H1 (cell line): ENCODE measurements around the gene FANK1. TPM values are rescaled to one million over a fixed set of nuclear protein-coding genes. Genes with fewer than 3 reads are reported as not detected.
A peak's percentile ranks its signal among the peaks of the same experiment; 100 is the strongest.

Experiments
- CTCF ChIA-PET: fragments of 300-600 bp; sonication (Branson Sonifier 250); formaldehyde crosslinking; loops from one replicate; lab custom pipeline; 2021; ENCODE audit not compliant: partially characterized antibody; lab: Charles Lee
- POLR2A ChIA-PET: fragments of 300-600 bp; sonication (Branson Sonifier 250); formaldehyde crosslinking; loops from one replicate; lab custom pipeline; 2021; ENCODE audit warnings: inconsistent platforms; ENCODE audit not compliant: partially characterized antibody; lab: Charles Lee
- DNase-seq, 2 experiments: peaks; one replicate each; pipeline versions ENCODE4 v3.0.0 to v3.0.0-alpha.2; 2010 to 2022; ENCODE audit warnings: low spot score in 2 of 2, low read depth in 1 of 2, mixed read lengths in 1 of 2
- FAIRE-seq: peaks from 2 replicates; lab custom pipeline; 2011; peaks lifted over from hg19 to GRCh38; lab: Jason Lieb, UNC
- H2AFZ ChIP-seq: 2 replicates; pipeline ENCODE4 v1.8.1; 2012; ENCODE audit warnings: low read length, inconsistent platforms
- H2AK5ac ChIP-seq: 2 replicates; pipeline ENCODE4 v1.6.1; 2013; ENCODE audit warnings: low read depth, low read length
- H2BK120ac ChIP-seq: replicated peaks from 2 replicates; pipeline ENCODE3; 2013; ENCODE audit warnings: low read depth, low read length, inconsistent platforms
- H2BK12ac ChIP-seq: 2 replicates; pipeline ENCODE4 v1.6.1; 2013; ENCODE audit warnings: low read depth, low read length
- H2BK15ac ChIP-seq: 2 replicates; pipeline ENCODE4 v1.6.1; 2013; ENCODE audit warnings: low read length
- H2BK20ac ChIP-seq: 2 replicates; pipeline ENCODE4 v1.6.1; 2013; ENCODE audit warnings: low read length
- H2BK5ac ChIP-seq: 2 replicates; pipeline ENCODE4 v1.6.1; 2013; ENCODE audit warnings: low read depth, low read length
- H3K14ac ChIP-seq: 2 replicates; pipeline ENCODE4 v1.6.1; 2013; ENCODE audit warnings: inconsistent platforms; ENCODE audit not compliant: insufficient read length
- H3K18ac ChIP-seq: 2 replicates; pipeline ENCODE4 v1.6.1; 2013; ENCODE audit warnings: low read length; ENCODE audit errors: extremely low read depth
- H3K23ac ChIP-seq: 2 replicates; pipeline ENCODE4 v1.6.1; 2013; ENCODE audit warnings: inconsistent platforms; ENCODE audit not compliant: insufficient read length
- H3K23me2 ChIP-seq: 2 replicates; pipeline ENCODE4 v1.6.1; 2013; ENCODE audit warnings: low read depth, low read length
- H3K27ac ChIP-seq: 2 replicates; pipeline ENCODE4 v1.6.1; 2011; ENCODE audit warnings: low read depth, low read length, inconsistent platforms
- H3K27me3 ChIP-seq, 4 experiments: replicated peaks in 1 of 4; 1 replicate in 1 of 4; 2 replicates in 3 of 4; pipeline versions ENCODE4 v1.6.1 to v1.8.1; 2011 to 2013; ENCODE audit warnings: low read length in 3 of 4, mild to moderate bottlenecking in 3 of 4, inconsistent platforms in 2 of 4, mixed read lengths in 2 of 4, moderate library complexity in 1 of 4; ENCODE audit not compliant: control insufficient read depth in 3 of 4, insufficient read depth in 3 of 4; ENCODE audit errors: extremely low read depth in 1 of 4
- H3K36me3 ChIP-seq, 4 experiments: 2 replicates each; pipeline versions ENCODE4 v1.6.1 to v1.8.1; 2011 to 2013; ENCODE audit warnings: mild to moderate bottlenecking in 4 of 4, low read length in 3 of 4, moderate library complexity in 2 of 4, control low read depth in 1 of 4, inconsistent platforms in 1 of 4; ENCODE audit not compliant: insufficient read depth in 4 of 4, control insufficient read depth in 2 of 4
- H3K4ac ChIP-seq: replicated peaks from 2 replicates; pipeline ENCODE3; 2013; ENCODE audit warnings: low read length, low read depth, mixed read lengths, inconsistent platforms; ENCODE audit not compliant: insufficient read length
- H3K4me1 ChIP-seq, 4 experiments: replicated peaks in 1 of 4; 1 replicate in 1 of 4; 2 replicates in 3 of 4; pipeline versions ENCODE4 v1.6.1 to v1.8.1; 2011 to 2013; ENCODE audit warnings: low read length in 3 of 4, inconsistent platforms in 2 of 4, mixed read lengths in 1 of 4; ENCODE audit not compliant: insufficient read depth in 4 of 4, control insufficient read depth in 3 of 4
- H3K4me2 ChIP-seq, 2 experiments: 2 replicates each; pipeline versions ENCODE4 v1.6.1 to v1.8.1; 2011 to 2013; ENCODE audit warnings: low read depth in 2 of 2, low read length in 2 of 2, control low read depth in 1 of 2, inconsistent platforms in 1 of 2, mild to moderate bottlenecking in 1 of 2; ENCODE audit not compliant: insufficient read depth in 1 of 2
- H3K4me3 ChIP-seq, 4 experiments: fragments of 200-600, 300-600 bp in 1 of 4; sonication (generic), shearing (Covaris generic), sonication (Bioruptor Twin) in 1 of 4; 2 replicates each; pipeline versions ENCODE4 v1.5.1 to v1.8.1; 2011 to 2016; ENCODE audit warnings: low read length in 4 of 4, low read depth in 3 of 4, control low read depth in 2 of 4, inconsistent platforms in 2 of 4, mild to moderate bottlenecking in 2 of 4, mixed read lengths in 1 of 4, moderate library complexity in 1 of 4; ENCODE audit not compliant: insufficient read depth in 2 of 4; ENCODE audit errors: extremely low read depth in 1 of 4
- H3K56ac ChIP-seq: replicated peaks from 2 replicates; pipeline ENCODE3; 2013; ENCODE audit warnings: low read depth, mild to moderate bottlenecking, mixed read lengths, low read length, inconsistent platforms; ENCODE audit not compliant: insufficient read length
- H3K79me1 ChIP-seq: 2 replicates; pipeline ENCODE4 v1.6.1; 2013; ENCODE audit warnings: low read depth, low read length, control low read depth
- H3K79me2 ChIP-seq, 2 experiments: 2 replicates each; pipeline versions ENCODE4 v1.6.1 to v1.8.1; 2012 to 2013; ENCODE audit warnings: low read length in 2 of 2, mild to moderate bottlenecking in 2 of 2, inconsistent platforms in 1 of 2; ENCODE audit not compliant: insufficient read depth in 2 of 2, control insufficient read depth in 1 of 2
- H3K9ac ChIP-seq, 4 experiments: replicated peaks in 1 of 4; 1 replicate in 1 of 4; 2 replicates in 3 of 4; pipeline versions ENCODE4 v1.6.1 to v1.8.1; 2011 to 2013; ENCODE audit warnings: low read depth in 3 of 4, low read length in 3 of 4, control low read depth in 2 of 4, mild to moderate bottlenecking in 2 of 4, moderate library complexity in 2 of 4, inconsistent platforms in 1 of 4; ENCODE audit errors: extremely low read depth in 1 of 4
- H3K9me3 ChIP-seq, 2 experiments: 2 replicates each; pipeline versions ENCODE4 v1.6.1 to v1.8.1; 2012 to 2013; ENCODE audit warnings: mild to moderate bottlenecking in 2 of 2, moderate library complexity in 2 of 2, control low read depth in 1 of 2, inconsistent platforms in 1 of 2, low read depth in 1 of 2, low read length in 1 of 2, mixed read lengths in 1 of 2; ENCODE audit not compliant: insufficient read depth in 2 of 2
- H4K20me1 ChIP-seq, 2 experiments: replicated peaks in 1 of 2; 2 replicates each; pipeline versions ENCODE3 to v1.8.1; 2011 to 2013; ENCODE audit warnings: inconsistent platforms in 2 of 2, low read length in 2 of 2, mild to moderate bottlenecking in 1 of 2; ENCODE audit not compliant: insufficient read depth in 2 of 2, control insufficient read depth in 1 of 2
- H4K5ac ChIP-seq: 2 replicates; pipeline ENCODE4 v1.6.1; 2013; ENCODE audit warnings: low read length, low read depth, mixed read lengths, inconsistent platforms; ENCODE audit not compliant: insufficient read length
- H4K8ac ChIP-seq: 2 replicates; pipeline ENCODE4 v1.8.0; 2013; ENCODE audit warnings: mild to moderate bottlenecking, moderate library complexity, low read length, inconsistent platforms; ENCODE audit not compliant: insufficient read depth; ENCODE audit errors: extremely low read depth
- H4K91ac ChIP-seq: replicated peaks from 2 replicates; pipeline ENCODE3; 2013; ENCODE audit warnings: low read length, mixed read lengths, inconsistent platforms; ENCODE audit not compliant: insufficient read length
- CREB1 ChIP-seq: IDR thresholded peaks from 2 replicates; pipeline ENCODE4 v1.6.1; 2012; ENCODE audit warnings: inconsistent platforms
- EZH2 ChIP-seq: fragments of 200-600 bp; sonication (generic); IDR thresholded peaks from 2 replicates; pipeline ENCODE4 v1.7.1; 2012; ENCODE audit warnings: low read depth, mild to moderate bottlenecking, moderate library complexity, low read length, inconsistent platforms; ENCODE audit not compliant: severe bottlenecking
- FOSL1 ChIP-seq: IDR thresholded peaks from 2 replicates; pipeline ENCODE4 v1.6.1; 2011; ENCODE audit warnings: mild to moderate bottlenecking, low read depth, low read length, moderate library complexity; ENCODE audit not compliant: insufficient read depth
- NANOG ChIP-seq: IDR thresholded peaks from 2 replicates; pipeline ENCODE4 v1.6.1; 2011; ENCODE audit warnings: low read length, low read depth, mild to moderate bottlenecking, inconsistent platforms; ENCODE audit not compliant: insufficient read depth, poor library complexity, severe bottlenecking
- POLR2A ChIP-seq, 2 experiments: IDR thresholded peaks; 1 replicate in 1 of 2; 2 replicates in 1 of 2; pipeline ENCODE4 v1.6.1; 2011; ENCODE audit warnings: low read depth in 2 of 2, low read length in 2 of 2, mild to moderate bottlenecking in 2 of 2; ENCODE audit errors: control extremely low read depth in 1 of 2
- RFX5 ChIP-seq: IDR thresholded peaks from 2 replicates; pipeline ENCODE4 v1.6.1; 2011; ENCODE audit warnings: low read depth, low read length, improper control_type of control experiment, borderline replicate concordance
- SIN3A ChIP-seq, 2 experiments: IDR thresholded peaks in 1 of 2; conservative IDR thresholded peaks in 1 of 2; 2 replicates each; pipeline ENCODE4 v1.6.1; 2011 to 2012; ENCODE audit warnings: low read length in 2 of 2, improper control_type of control experiment in 1 of 2, low read depth in 1 of 2, mild to moderate bottlenecking in 1 of 2
- TEAD4 ChIP-seq: IDR thresholded peaks from 2 replicates; pipeline ENCODE4 v1.6.1; 2012; ENCODE audit warnings: low read depth, low read length, inconsistent platforms, mixed read lengths
- WGBS, 2 experiments: shearing (Covaris generic) in 1 of 2; methylation state at CpG; one replicate each; pipeline versions ENCODE4 v1.1.6 to v1.1.7; 2013 to 2015; ENCODE audit warnings: low lambda C conversion rate in 2 of 2, mixed read lengths in 2 of 2, inconsistent platforms in 1 of 2, low coverage in 1 of 2, missing lambda C conversion rate in 1 of 2; ENCODE audit not compliant: insufficient replicate concordance in 2 of 2, insufficient coverage in 1 of 2, insufficient read length in 1 of 2; ENCODE audit errors: extremely low coverage in 1 of 2, missing lambda C conversion rate in 1 of 2; 5-methylcytosine and 5-hydroxymethylcytosine counted together
- polyA plus RNA-seq, 7 experiments: library from polyadenylated mRNA; depleted of rRNA in 3 of 7; stranded (reverse) in 5 of 7; unstranded in 2 of 7; fragments of >200 nt in 5 of 7; fragments of 200-250 nt in 2 of 7; gene quantifications; 1 replicate in 5 of 7; 2 replicates in 1 of 7; 4 replicates in 1 of 7; pipeline versions ENCODE4 v1.2.1 to v1.2.3, GENCODE V29; 2011 to 2013; ENCODE audit warnings: missing spikeins in 2 of 7, mixed read lengths in 2 of 7
- total RNA-seq: library from RNA; stranded (reverse); fragmentation: NEBNext Ultra II Directional; extraction: Animal tissue kit (Norgen Biotek cat#: 25700); gene quantifications from 2 replicates; pipeline ENCODE4 v1.2.1, GENCODE V29; 2021

The FANK1 gene
- total and polyA plus RNA-seq, 2 of the 8 experiments (the other 6 are each of a cell fraction or from before 2014, with no cell fraction given): 1.2 TPM; not detected in 1

- DNase-seq (peak in 1 of 2 experiments; percentile 40), FAIRE-seq (no peak)
- Histone ChIP-seq H3K4me2 (no peak overlapping the region), H2BK20ac (no peak overlapping the region), H3K18ac (no peak overlapping the region), H4K8ac (no peak overlapping the region), H4K20me1 (no peaks in the 10 kb centered on the region), H3K9me3 (no peaks in the 10 kb centered on the region), H2BK12ac (no peak overlapping the region), H3K4me3 (no peak overlapping the region), H3K4ac (no peak overlapping the region), H3K56ac (no peak overlapping the region), H2BK5ac (no peak overlapping the region), H4K91ac (no peak overlapping the region), H3K4me1 (peaks cover 0 to 2% (median 0%) of the 10 kb centered on the region in 4 experiments; a peak in 2 of 7 replicates), H2AFZ (no peak overlapping the region; the same call in 1 of the 2 replicates), H4K5ac (no peak overlapping the region), H2BK120ac (no peak overlapping the region), H3K79me1 (no peaks in the 10 kb centered on the region), H3K27me3 (no peaks in the 10 kb centered on the region), H3K9ac (no peak overlapping the region), H3K23me2 (no peaks in the 10 kb centered on the region), H2AK5ac (no peak overlapping the region), H3K79me2 (no peaks in the 10 kb centered on the region), H3K27ac (no peak overlapping the region), H3K14ac (no peak overlapping the region), H3K23ac (no peak overlapping the region), H2BK15ac (no peak overlapping the region), H3K36me3 (no peaks in the 10 kb centered on the region)
- POLR2A ChIA-PET: no interaction called here
- 88% methylated on average over 8 of the region's 8 CpGs; no CpG with 5 or more reads in 1 of the 2 experiments for WGBS, 2 experiments
- CTCF ChIA-PET: interaction anchor here (0.8 to 1.1 kb wide), 2 partner anchors 13 to 32 kb away, joined by 3 read pairs; no protein-coding TSS in a partner anchor
- no peak for TF ChIP-seq SIN3A (conservative IDR thresholded peaks at IDR 0.05 in 1 of 2, IDR thresholded peaks at IDR 0.05 in 1 of 2; ENCODE audit: low read depth in 1 of 2, low read length in 2 of 2)
- TF ChIP-seq RFX5: no peak
- TF ChIP-seq EZH2: no peak
- TF ChIP-seq TEAD4: no peak
- TF ChIP-seq CREB1: no peak
- TF ChIP-seq FOSL1: no peak
- TF ChIP-seq NANOG: no peak
- TF ChIP-seq POLR2A (IDR thresholded peaks at IDR 0.05; ENCODE audit: control extremely low read depth in 1 of 2, low read depth in 2 of 2, low read length in 2 of 2): no peak
Observed at GRCh38 chr10:126057494-126057893, 161.1 kb downstream of the FANK1 start.
